GM18951 (cell line): ENCODE measurements around the gene TPST2.

Experiments
- POLR2A ChIP-seq: IDR thresholded peaks from 4 replicates; pipeline ENCODE4 v1.6.1; 2011; ENCODE audit warnings: mild to moderate bottlenecking; ENCODE audit not compliant: insufficient read length, insufficient read depth; ENCODE audit errors: extremely low read depth
- in situ Hi-C: fragments of 300-500 bp; cut with MboI; formaldehyde crosslinking; loops from one replicate; pipeline ENCODE4 v1.12.0; 2022; ENCODE audit warnings: low sequenced_read_pairs, mixed read lengths, inconsistent platforms; ENCODE audit not compliant: unreplicated experiment

Gene TPST2

GRCh38 chr22:26581633-26582168, 8.2 kb downstream of the TPST2 start:
- in situ Hi-C loops, result no loop called here
- no peak for TF ChIP-seq POLR2A

GRCh38 chr22:26581026-26581425, 8.9 kb downstream of the TPST2 start:
- no peak for TF ChIP-seq POLR2A
- in situ Hi-C loops, result no loop called here

GRCh38 chr22:26580240-26580962, 9.5 kb downstream of the TPST2 start:
- TF ChIP-seq POLR2A, result no peak
- in situ Hi-C loops, result no loop called here

- TF ChIP-seq POLR2A, result peak; percentile 42
- in situ Hi-C loops, result no loop called here
These were observed 10.5 kb downstream of the TPST2 start for GRCh38 chr22:26579331-26579886.

- in situ Hi-C loops, result no loop called here
- no peak for TF ChIP-seq POLR2A
These were observed 12.9 kb downstream of the TPST2 start for GRCh38 chr22:26577081-26577480.

- in situ Hi-C loops, result no loop called here
- no peak for TF ChIP-seq POLR2A
These were observed 13.8 kb downstream of the TPST2 start for GRCh38 chr22:26576026-26576680.

GRCh38 chr22:26574001-26574723, 15.8 kb downstream of the TPST2 start:
- in situ Hi-C loops, result no loop called here
- no peak for TF ChIP-seq POLR2A

- in situ Hi-C loops, result no loop called here
These were observed 16.8 kb downstream of the TPST2 start for GRCh38 chr22:26573026-26573662.

GRCh38 chr22:26570864-26571525, 18.9 kb downstream of the TPST2 start:
- no peak for TF ChIP-seq POLR2A
- in situ Hi-C loops, result no loop called here

More at GRCh38 chr22:26573026-26573662, 16.8 kb downstream of the TPST2 start:
- TF ChIP-seq POLR2A, result no peak

- no peak for TF ChIP-seq POLR2A
- in situ Hi-C loops, result no loop called here
These were observed 19.8 kb downstream of the TPST2 start for GRCh38 chr22:26570115-26570514.

- no peak for TF ChIP-seq POLR2A
- in situ Hi-C loops, result no loop called here
These were observed 21.7 kb downstream of the TPST2 start for GRCh38 chr22:26568207-26568706.

- in situ Hi-C loops, result no loop called here
- TF ChIP-seq POLR2A, result no peak
These were observed 22.3 kb downstream of the TPST2 start for GRCh38 chr22:26567610-26568009.
